ENCODE data around the gene PAX7. TPM values are rescaled to one million over a fixed set of nuclear protein-coding genes. Genes with fewer than 3 reads are reported as not detected.

The PAX7 gene
- total and polyA plus RNA-seq, 2 of the 4 experiments (the other 2 are of a cell fraction), result not detected

DNA sequence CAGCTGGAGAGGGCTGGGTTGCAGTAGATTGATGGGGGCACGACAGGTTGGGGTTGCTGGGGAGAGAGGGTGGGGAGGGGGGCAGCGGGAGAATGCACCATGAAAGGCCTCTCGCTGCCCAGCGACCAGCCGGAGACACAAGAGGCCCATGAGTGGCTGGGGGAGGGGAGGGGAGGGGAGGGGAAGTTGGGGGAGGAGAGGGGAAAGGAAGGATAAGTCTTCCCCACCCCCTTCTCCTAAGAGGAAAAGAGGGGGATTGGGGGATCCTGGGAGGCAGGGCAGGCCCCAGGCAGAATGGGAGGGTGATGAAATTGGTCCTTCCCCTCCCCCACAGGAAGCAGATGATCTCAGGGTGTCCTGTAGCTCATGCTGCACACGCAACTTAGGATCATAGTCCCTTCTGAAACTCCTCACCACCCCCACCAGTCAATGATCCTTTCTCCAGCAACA lies 45.7 kb downstream of the PAX7 start:
- no peak overlapping the region for H2BK20ac ChIP-seq (ENCODE audit: low read depth, low read length)
- H2BK5ac ChIP-seq (ENCODE audit: low read depth, low read length, poor library complexity, severe bottlenecking), result no peak overlapping the region
- no peak overlapping the region for H3K4me3 ChIP-seq (ENCODE audit: insufficient read depth, low read depth, low read length)
- CTCF ChIA-PET, result no interaction called here
- H3K4ac ChIP-seq (ENCODE audit: low read depth, low read length), result no peak overlapping the region
- no peaks in the 10 kb centered on the region for H3K36me3 ChIP-seq (ENCODE audit: control insufficient read depth, insufficient read depth, low read length)
- H3K27me3 ChIP-seq (ENCODE audit: control insufficient read depth, insufficient read depth, low read length), result peaks cover 3% of the 10 kb centered on the region
- H2AK5ac ChIP-seq (ENCODE audit: low read depth, low read length), result no peak overlapping the region
- H3K79me1 ChIP-seq (ENCODE audit: low read depth in 1 of 2, low read length in 2 of 2), result no peaks in the 10 kb centered on the region
- H4K5ac ChIP-seq (ENCODE audit: low read depth, low read length), result no peak overlapping the region
- H3K27ac ChIP-seq (ENCODE audit: insufficient read depth, low read length), result no peak overlapping the region
- H2BK120ac ChIP-seq (ENCODE audit: low read depth, low read length), result no peak overlapping the region
- POLR2A ChIA-PET (ENCODE audit: unreplicated experiment), result no interaction called here
- H3K23ac ChIP-seq (ENCODE audit: low read depth, low read length), result no peak overlapping the region
- ATAC-seq (ENCODE audit: low read depth) (no peak), DNase-seq (no peak)
- H3K9me1 ChIP-seq (ENCODE audit: insufficient read depth, low read length), result no peaks in the 10 kb centered on the region
- dilution Hi-C loops (cut with HindIII; ENCODE audit: low sequenced_read_pairs, unreplicated experiment) (no loop called here), intact Hi-C loops (cut with micrococcal nuclease) (no loop called here), in situ Hi-C loops (cut with MboI; ENCODE audit: low sequenced_read_pairs) (no loop called here)
- no peaks in the 10 kb centered on the region for H3K4me1 ChIP-seq (ENCODE audit: control insufficient read depth, insufficient read depth, low read length)
- H4K8ac ChIP-seq (ENCODE audit: low read depth in 2 of 2, low read length in 2 of 2), result no peak overlapping the region
- no peak overlapping the region for H2BK15ac ChIP-seq (ENCODE audit: low read depth, low read length)
- H2AFZ ChIP-seq (replicated peaks; ENCODE audit: low read length, poor library complexity), result no peak overlapping the region
- H3K4me2 ChIP-seq (ENCODE audit: low read depth, low read length), result no peak overlapping the region
- H3K14ac ChIP-seq (replicated peaks; ENCODE audit: low read depth, low read length), result no peak overlapping the region
- H2AK9ac ChIP-seq (replicated peaks; ENCODE audit: low read depth, low read length, poor library complexity), result no peak overlapping the region
- H3K9me3 ChIP-seq (ENCODE audit: control insufficient read depth, insufficient read depth, low read length), result no peaks in the 10 kb centered on the region
- BruUV-seq (replicated peaks), result no TSS peak
- TF ChIP-seq NFE2L2 (IDR thresholded peaks at IDR 0.05; ENCODE audit: low read depth, low read length), result no peak
- no peak for TF ChIP-seq SMC3 (IDR thresholded peaks at IDR 0.05; ENCODE audit: low read depth, low read length)
- TF ChIP-seq, protein P1, sequence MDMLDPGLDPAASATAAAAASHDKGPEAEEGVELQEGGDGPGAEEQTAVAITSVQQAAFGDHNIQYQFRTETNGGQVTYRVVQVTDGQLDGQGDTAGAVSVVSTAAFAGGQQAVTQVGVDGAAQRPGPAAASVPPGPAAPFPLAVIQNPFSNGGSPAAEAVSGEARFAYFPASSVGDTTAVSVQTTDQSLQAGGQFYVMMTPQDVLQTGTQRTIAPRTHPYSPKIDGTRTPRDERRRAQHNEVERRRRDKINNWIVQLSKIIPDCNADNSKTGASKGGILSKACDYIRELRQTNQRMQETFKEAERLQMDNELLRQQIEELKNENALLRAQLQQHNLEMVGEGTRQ (IDR thresholded peaks at IDR 0.05; ENCODE audit: low read depth, low read length), result no peak
- TF ChIP-seq MXI1 (IDR thresholded peaks at IDR 0.05; ENCODE audit: borderline replicate concordance, low read depth, low read length), result no peak
- TF ChIP-seq RAD21 (IDR thresholded peaks at IDR 0.05; ENCODE audit: low read length), result no peak
- TF ChIP-seq, protein P2, sequence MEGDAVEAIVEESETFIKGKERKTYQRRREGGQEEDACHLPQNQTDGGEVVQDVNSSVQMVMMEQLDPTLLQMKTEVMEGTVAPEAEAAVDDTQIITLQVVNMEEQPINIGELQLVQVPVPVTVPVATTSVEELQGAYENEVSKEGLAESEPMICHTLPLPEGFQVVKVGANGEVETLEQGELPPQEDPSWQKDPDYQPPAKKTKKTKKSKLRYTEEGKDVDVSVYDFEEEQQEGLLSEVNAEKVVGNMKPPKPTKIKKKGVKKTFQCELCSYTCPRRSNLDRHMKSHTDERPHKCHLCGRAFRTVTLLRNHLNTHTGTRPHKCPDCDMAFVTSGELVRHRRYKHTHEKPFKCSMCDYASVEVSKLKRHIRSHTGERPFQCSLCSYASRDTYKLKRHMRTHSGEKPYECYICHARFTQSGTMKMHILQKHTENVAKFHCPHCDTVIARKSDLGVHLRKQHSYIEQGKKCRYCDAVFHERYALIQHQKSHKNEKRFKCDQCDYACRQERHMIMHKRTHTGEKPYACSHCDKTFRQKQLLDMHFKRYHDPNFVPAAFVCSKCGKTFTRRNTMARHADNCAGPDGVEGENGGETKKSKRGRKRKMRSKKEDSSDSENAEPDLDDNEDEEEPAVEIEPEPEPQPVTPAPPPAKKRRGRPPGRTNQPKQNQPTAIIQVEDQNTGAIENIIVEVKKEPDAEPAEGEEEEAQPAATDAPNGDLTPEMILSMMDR (conservative IDR thresholded peaks at IDR 0.05; ENCODE audit: low read depth, low read length), result no peak
- no peak for TF ChIP-seq CEBPB (IDR thresholded peaks at IDR 0.05; ENCODE audit: low read depth, low read length)
- TF ChIP-seq MAZ (IDR thresholded peaks at IDR 0.05; ENCODE audit: borderline replicate concordance, low read depth, low read length), result no peak
- TF ChIP-seq ELK1 (IDR thresholded peaks at IDR 0.05; ENCODE audit: borderline replicate concordance, low read depth, low read length), result no peak
- no peak for TF ChIP-seq MAFK (IDR thresholded peaks at IDR 0.05; ENCODE audit: low read depth, low read length)
- TF ChIP-seq RCOR1 (IDR thresholded peaks at IDR 0.05; ENCODE audit: insufficient replicate concordance, low read length), result no peak
- no peak for TF ChIP-seq POLR2A (IDR thresholded peaks at IDR 0.05; ENCODE audit: low read depth, low read length)
- TF ChIP-seq BHLHE40 (IDR thresholded peaks at IDR 0.05; ENCODE audit: low read depth, low read length), result no peak
- no peak for TF ChIP-seq FOS (IDR thresholded peaks at IDR 0.05; ENCODE audit: low read depth, low read length)
- WGBS, 2 experiments (ENCODE audit: extremely low coverage in 2 of 2, insufficient read length in 1 of 2), result no CpG with 5 or more reads among the region's 6 CpGs
- H3K56ac ChIP-seq (ENCODE audit: extremely low read depth, insufficient read depth, low read length), result no peak overlapping the region
- H3K18ac ChIP-seq (ENCODE audit: low read depth, low read length), result no peak overlapping the region
- no peaks in the 10 kb centered on the region for H4K20me1 ChIP-seq (ENCODE audit: insufficient read depth, low read length)
- H3K9ac ChIP-seq (ENCODE audit: low read depth, low read length), result no peak overlapping the region
- no peak overlapping the region for H4K91ac ChIP-seq (ENCODE audit: insufficient read depth, low read depth, low read length)

Measured in IMR-90 (cell line).